HCT116 (cell line): ENCODE measurements around the gene CSGALNACT2. TPM values are rescaled to one million over a fixed set of nuclear protein-coding genes. Genes with fewer than 3 reads are reported as not detected.

Source experiments
- ATAC-seq: fragments of 200-7000 bp; cut with Tn5 transposase; 2 replicates; pipeline ENCODE4 v1.9.1; 2020; ENCODE audit warnings: mild to moderate bottlenecking, moderate library complexity
- BruUV-seq: library from RNA; stranded (reverse); fragments of 400-500 nt; replicated peaks from 2 replicates; lab custom pipeline; 2021; lab: Mats Ljungman, UMichigan
- CTCF ChIA-PET: fragments of 300-600 bp; sonication (Branson Sonifier 250); formaldehyde crosslinking; loops from one replicate; lab custom pipeline; 2021; ENCODE audit warnings: antibody characterized with exemption; lab: Charles Lee
- POLR2A ChIA-PET: fragments of 300-600, 350-600 bp; sonication (Branson Sonifier 250); formaldehyde crosslinking; loops from one replicate; lab custom pipeline; 2021; ENCODE audit warnings: antibody characterized with exemption; lab: Charles Lee
- RAD21 ChIA-PET, 2 experiments: fragments of 300-600 bp; sonication (Branson Sonifier 250); formaldehyde crosslinking; loops; one replicate each; lab custom pipeline; 2023; ENCODE audit warnings: low total read pairs in 2 of 2; ENCODE audit not compliant: uncharacterized antibody in 2 of 2, unreplicated experiment in 2 of 2, low non-redundant PET in 1 of 2; lab: Charles Lee
- DNase-seq: peaks from one replicate; pipeline ENCODE4 v3.0.0-alpha.2; 2010; ENCODE audit warnings: low read depth, low spot score
- H2AFZ ChIP-seq: fragments of 200-600 bp; shearing (Covaris generic), sonication (generic); 2 replicates; pipeline ENCODE4 v1.6.1; 2017; ENCODE audit warnings: low read depth, mixed run types, mixed read lengths, antibody characterized with exemption, low read length; ENCODE audit not compliant: poor library complexity, severe bottlenecking
- H3K27ac ChIP-seq: 2 replicates; pipeline ENCODE4 v1.5.1; 2012; ENCODE audit warnings: low read depth, low read length
- H3K27me3 ChIP-seq: fragments of 200-600 bp; sonication (generic); 2 replicates; pipeline ENCODE4 v1.6.1; 2016; ENCODE audit warnings: mixed run types, low read length, mixed read lengths; ENCODE audit not compliant: insufficient read depth
- H3K36me3 ChIP-seq, 2 experiments: fragments of 200-500 bp in 1 of 2; fragments of 200-600 bp in 1 of 2; sonication (Bioruptor generic) in 1 of 2; sonication (generic) in 1 of 2; 2 replicates each; pipeline versions ENCODE4 v1.5.1 to v1.6.1; 2014 to 2016; ENCODE audit warnings: low read length in 2 of 2, inconsistent platforms in 1 of 2, mixed read lengths in 1 of 2, mixed run types in 1 of 2; ENCODE audit not compliant: insufficient read depth in 2 of 2, control insufficient read depth in 1 of 2
- H3K4me1 ChIP-seq, 2 experiments: fragments of 200-600 bp in 1 of 2; sonication (generic) in 1 of 2; 2 replicates each; pipeline versions ENCODE4 v1.5.1 to v1.6.1; 2012 to 2017; ENCODE audit warnings: low read length in 2 of 2, inconsistent platforms in 1 of 2, mild to moderate bottlenecking in 1 of 2, mixed read lengths in 1 of 2, mixed run types in 1 of 2, moderate library complexity in 1 of 2; ENCODE audit not compliant: insufficient read depth in 2 of 2, control insufficient read depth in 1 of 2
- H3K4me2 ChIP-seq: fragments of 200-600 bp; sonication (generic); 2 replicates; pipeline ENCODE4 v1.6.1; 2017; ENCODE audit warnings: mixed run types, low read length, mixed read lengths
- H3K4me3 ChIP-seq, 2 experiments: fragments of 200-600 bp in 1 of 2; sonication (generic) in 1 of 2; replicated peaks in 1 of 2; 2 replicates each; pipeline ENCODE4 v1.5.1; 2011 to 2016; ENCODE audit warnings: low read length in 2 of 2, control low read depth in 1 of 2, low read depth in 1 of 2, mild to moderate bottlenecking in 1 of 2, mixed read lengths in 1 of 2, mixed run types in 1 of 2
- H3K79me2 ChIP-seq: fragments of 200-600 bp; sonication (generic); 2 replicates; pipeline ENCODE4 v1.6.1; 2017; ENCODE audit warnings: mild to moderate bottlenecking, mixed run types, low read length, moderate library complexity, mixed read lengths; ENCODE audit not compliant: insufficient read depth
- H3K9ac ChIP-seq: fragments of 200-600 bp; sonication (generic); 2 replicates; pipeline ENCODE4 v1.6.1; 2016; ENCODE audit warnings: low read length, mixed read lengths
- H3K9me2 ChIP-seq: fragments of 200-600 bp; sonication (generic), shearing (Covaris generic); 2 replicates; pipeline ENCODE4 v1.6.1; 2017; ENCODE audit warnings: mixed run types, mild to moderate bottlenecking, moderate library complexity; ENCODE audit not compliant: insufficient read depth
- H3K9me3 ChIP-seq, 2 experiments: fragments of 200-500 bp in 1 of 2; fragments of 200-600 bp in 1 of 2; sonication (Bioruptor generic) in 1 of 2; sonication (generic) in 1 of 2; 2 replicates each; pipeline ENCODE4 v1.6.1; 2014 to 2017; ENCODE audit warnings: low read length in 2 of 2, mixed read lengths in 2 of 2, inconsistent platforms in 1 of 2, low read depth in 1 of 2, mild to moderate bottlenecking in 1 of 2, mixed run types in 1 of 2, moderate library complexity in 1 of 2; ENCODE audit not compliant: control insufficient read depth in 1 of 2, insufficient read depth in 1 of 2
- H4K20me1 ChIP-seq: fragments of 200-600 bp; sonication (generic), shearing (Covaris generic); 2 replicates; pipeline ENCODE4 v1.6.1; 2017; ENCODE audit warnings: mixed run types, mild to moderate bottlenecking, moderate library complexity; ENCODE audit not compliant: insufficient read depth
- CBX3 ChIP-seq: IDR thresholded peaks from 2 replicates; pipeline ENCODE4 v1.6.1; 2012; ENCODE audit warnings: low read depth
- EGR1 ChIP-seq: IDR thresholded peaks from 2 replicates; pipeline ENCODE4 v1.6.1; 2012; ENCODE audit warnings: low read depth
- ELF1 ChIP-seq: IDR thresholded peaks from 2 replicates; pipeline ENCODE4 v1.6.1; 2012; ENCODE audit warnings: low read depth, borderline replicate concordance
- EZH2phosphoT487 ChIP-seq: fragments of 200-600 bp; IDR thresholded peaks from 2 replicates; pipeline ENCODE4 v1.6.1; 2018; ENCODE audit warnings: antibody characterized with exemption, borderline replicate concordance
- FOSL1 ChIP-seq: IDR thresholded peaks from 2 replicates; pipeline ENCODE4 v1.6.1; 2012; ENCODE audit warnings: low read depth
- JUND ChIP-seq: IDR thresholded peaks from 2 replicates; pipeline ENCODE4 v1.6.1; 2012
- POLR2A ChIP-seq: IDR thresholded peaks from 2 replicates; pipeline ENCODE4 v1.7.0; 2011; ENCODE audit warnings: borderline replicate concordance; ENCODE audit not compliant: insufficient read depth, insufficient read length; ENCODE audit errors: extremely low read depth
- SIN3A ChIP-seq: IDR thresholded peaks from 2 replicates; pipeline ENCODE4 v1.6.1; 2012; ENCODE audit warnings: low read depth
- SRF ChIP-seq: IDR thresholded peaks from 2 replicates; pipeline ENCODE4 v1.6.1; 2012; ENCODE audit warnings: low read depth
- TCF7L2 ChIP-seq: IDR thresholded peaks from 2 replicates; pipeline ENCODE4 v1.7.0; 2011; ENCODE audit warnings: borderline replicate concordance, inconsistent platforms; ENCODE audit not compliant: insufficient read depth, insufficient read length; ENCODE audit errors: extremely low read depth
- ZNF274 ChIP-seq: fragments of 200-500 bp; sonication (Bioruptor generic); IDR thresholded peaks from 2 replicates; pipeline ENCODE4 v1.6.1; 2014; ENCODE audit warnings: mild to moderate bottlenecking, low read depth, low read length, inconsistent platforms
- intact Hi-C: fragments of 100-400 bp; cut with micrococcal nuclease; formaldehyde crosslinking; loops from 2 replicates; pipeline ENCODE4 v1.10.0; 2022
- total RNA-seq: library from RNA; stranded (reverse); gene quantifications from one replicate; pipeline ENCODE4 v1.2.1, GENCODE V29; 2021; ENCODE audit not compliant: unreplicated experiment
- TF ChIP-seq, protein P1 (sequence below): IDR thresholded peaks from 2 replicates; pipeline ENCODE4 v1.6.1; 2012; ENCODE audit warnings: low read depth
- TF ChIP-seq, protein P2 (sequence below): IDR thresholded peaks from 2 replicates; pipeline ENCODE4 v1.6.1; 2012

Gene CSGALNACT2
- total RNA-seq, 1 experiment from 2014 or later = 9.9 TPM

GRCh38 chr10:43187213-43187612 is 49.0 kb downstream of the CSGALNACT2 start:
- Histone ChIP-seq H4K20me1 (no peaks in the 10 kb centered on the region), H3K27me3 (no peaks in the 10 kb centered on the region), H3K4me1 (no peaks in the 10 kb centered on the region), H3K4me3 (no peak overlapping the region), H3K4me2 (no peak overlapping the region), H2AFZ (no peak overlapping the region), H3K9ac (no peak overlapping the region), H3K9me2 (no peaks in the 10 kb centered on the region), H3K79me2 (no peaks in the 10 kb centered on the region), H3K9me3 (no peaks in the 10 kb centered on the region), H3K36me3 (no peaks in the 10 kb centered on the region; a peak in 1 of 4 replicates), H3K27ac (no peak overlapping the region)
- intact Hi-C loops = no loop called here
- POLR2A ChIA-PET = no interaction called here
- BruUV-seq = no TSS peak
- TF ChIP-seq EZH2phosphoT487 (no peak), EGR1 (no peak), CBX3 (no peak), SRF (no peak), JUND (no peak), ELF1 (no peak), FOSL1 (no peak), ZNF274 (no peak), SIN3A (no peak), POLR2A (no peak), TCF7L2 (no peak)
- TF ChIP-seq, protein P1, sequence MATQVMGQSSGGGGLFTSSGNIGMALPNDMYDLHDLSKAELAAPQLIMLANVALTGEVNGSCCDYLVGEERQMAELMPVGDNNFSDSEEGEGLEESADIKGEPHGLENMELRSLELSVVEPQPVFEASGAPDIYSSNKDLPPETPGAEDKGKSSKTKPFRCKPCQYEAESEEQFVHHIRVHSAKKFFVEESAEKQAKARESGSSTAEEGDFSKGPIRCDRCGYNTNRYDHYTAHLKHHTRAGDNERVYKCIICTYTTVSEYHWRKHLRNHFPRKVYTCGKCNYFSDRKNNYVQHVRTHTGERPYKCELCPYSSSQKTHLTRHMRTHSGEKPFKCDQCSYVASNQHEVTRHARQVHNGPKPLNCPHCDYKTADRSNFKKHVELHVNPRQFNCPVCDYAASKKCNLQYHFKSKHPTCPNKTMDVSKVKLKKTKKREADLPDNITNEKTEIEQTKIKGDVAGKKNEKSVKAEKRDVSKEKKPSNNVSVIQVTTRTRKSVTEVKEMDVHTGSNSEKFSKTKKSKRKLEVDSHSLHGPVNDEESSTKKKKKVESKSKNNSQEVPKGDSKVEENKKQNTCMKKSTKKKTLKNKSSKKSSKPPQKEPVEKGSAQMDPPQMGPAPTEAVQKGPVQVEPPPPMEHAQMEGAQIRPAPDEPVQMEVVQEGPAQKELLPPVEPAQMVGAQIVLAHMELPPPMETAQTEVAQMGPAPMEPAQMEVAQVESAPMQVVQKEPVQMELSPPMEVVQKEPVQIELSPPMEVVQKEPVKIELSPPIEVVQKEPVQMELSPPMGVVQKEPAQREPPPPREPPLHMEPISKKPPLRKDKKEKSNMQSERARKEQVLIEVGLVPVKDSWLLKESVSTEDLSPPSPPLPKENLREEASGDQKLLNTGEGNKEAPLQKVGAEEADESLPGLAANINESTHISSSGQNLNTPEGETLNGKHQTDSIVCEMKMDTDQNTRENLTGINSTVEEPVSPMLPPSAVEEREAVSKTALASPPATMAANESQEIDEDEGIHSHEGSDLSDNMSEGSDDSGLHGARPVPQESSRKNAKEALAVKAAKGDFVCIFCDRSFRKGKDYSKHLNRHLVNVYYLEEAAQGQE = no peak
- TF ChIP-seq, protein P2, sequence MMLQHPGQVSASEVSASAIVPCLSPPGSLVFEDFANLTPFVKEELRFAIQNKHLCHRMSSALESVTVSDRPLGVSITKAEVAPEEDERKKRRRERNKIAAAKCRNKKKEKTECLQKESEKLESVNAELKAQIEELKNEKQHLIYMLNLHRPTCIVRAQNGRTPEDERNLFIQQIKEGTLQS = no peak
- CTCF ChIA-PET = no interaction called here
- DNase-seq = no peak
- RAD21 ChIA-PET = no interaction called here
- ATAC-seq = no peak
